ENCODE data around the gene ZNF490. TPM values are rescaled to one million over a fixed set of nuclear protein-coding genes. Genes with fewer than 3 reads are reported as not detected.
A peak's percentile ranks its signal among the peaks of the same experiment; 100 is the strongest.

Gene ZNF490
- total RNA-seq, 1 donor from 2014 or later: 12.2 TPM

DNA sequence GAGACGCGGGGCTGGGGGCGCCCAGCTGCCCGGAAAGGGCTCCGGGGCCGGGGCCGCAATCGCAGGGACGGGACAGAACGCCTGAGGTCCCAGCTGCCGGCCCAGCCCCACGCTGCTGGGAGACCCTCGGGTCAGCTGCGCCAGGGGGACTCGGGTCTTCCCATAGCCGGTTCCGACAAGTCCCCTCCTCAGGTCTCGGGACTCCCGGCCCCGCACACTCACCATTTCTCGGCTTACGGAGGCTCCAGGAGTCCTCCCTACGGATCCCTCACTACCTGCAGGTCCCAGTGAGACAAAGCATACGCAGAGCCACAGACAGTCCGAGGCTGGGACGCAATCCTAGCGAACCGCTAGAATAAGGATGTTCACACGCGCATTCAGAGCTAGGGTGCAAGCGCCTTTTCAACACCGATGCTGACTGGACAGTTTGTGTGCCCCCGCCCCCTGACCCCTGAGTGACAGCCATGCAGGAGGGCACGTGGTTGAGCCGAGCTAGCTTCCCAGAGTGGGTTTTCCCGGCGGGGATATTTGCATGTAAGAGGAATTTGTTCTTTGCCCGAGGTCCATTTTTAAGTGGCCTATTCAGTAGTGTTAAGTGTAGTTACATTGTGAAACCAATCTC lies 13.6 kb downstream of the ZNF490 start:
- Histone ChIP-seq H3K27me3 (no peaks in the 10 kb centered on the region), H3K4me3 (peak overlapping the region; percentile 19), H3K36me3 (no peaks in the 10 kb centered on the region), H3K4me1 (no peaks in the 10 kb centered on the region), H3K9me3 (no peaks in the 10 kb centered on the region), H3K27ac (no peak overlapping the region)
- peak; percentile 96 for ATAC-seq
- TF ChIP-seq, protein P1, sequence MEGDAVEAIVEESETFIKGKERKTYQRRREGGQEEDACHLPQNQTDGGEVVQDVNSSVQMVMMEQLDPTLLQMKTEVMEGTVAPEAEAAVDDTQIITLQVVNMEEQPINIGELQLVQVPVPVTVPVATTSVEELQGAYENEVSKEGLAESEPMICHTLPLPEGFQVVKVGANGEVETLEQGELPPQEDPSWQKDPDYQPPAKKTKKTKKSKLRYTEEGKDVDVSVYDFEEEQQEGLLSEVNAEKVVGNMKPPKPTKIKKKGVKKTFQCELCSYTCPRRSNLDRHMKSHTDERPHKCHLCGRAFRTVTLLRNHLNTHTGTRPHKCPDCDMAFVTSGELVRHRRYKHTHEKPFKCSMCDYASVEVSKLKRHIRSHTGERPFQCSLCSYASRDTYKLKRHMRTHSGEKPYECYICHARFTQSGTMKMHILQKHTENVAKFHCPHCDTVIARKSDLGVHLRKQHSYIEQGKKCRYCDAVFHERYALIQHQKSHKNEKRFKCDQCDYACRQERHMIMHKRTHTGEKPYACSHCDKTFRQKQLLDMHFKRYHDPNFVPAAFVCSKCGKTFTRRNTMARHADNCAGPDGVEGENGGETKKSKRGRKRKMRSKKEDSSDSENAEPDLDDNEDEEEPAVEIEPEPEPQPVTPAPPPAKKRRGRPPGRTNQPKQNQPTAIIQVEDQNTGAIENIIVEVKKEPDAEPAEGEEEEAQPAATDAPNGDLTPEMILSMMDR (IDR thresholded peaks at IDR 0.05): no peak
- intact Hi-C loops (cut with DNase I): no loop called here
- DNase-seq: peak; percentile 86

DNA sequence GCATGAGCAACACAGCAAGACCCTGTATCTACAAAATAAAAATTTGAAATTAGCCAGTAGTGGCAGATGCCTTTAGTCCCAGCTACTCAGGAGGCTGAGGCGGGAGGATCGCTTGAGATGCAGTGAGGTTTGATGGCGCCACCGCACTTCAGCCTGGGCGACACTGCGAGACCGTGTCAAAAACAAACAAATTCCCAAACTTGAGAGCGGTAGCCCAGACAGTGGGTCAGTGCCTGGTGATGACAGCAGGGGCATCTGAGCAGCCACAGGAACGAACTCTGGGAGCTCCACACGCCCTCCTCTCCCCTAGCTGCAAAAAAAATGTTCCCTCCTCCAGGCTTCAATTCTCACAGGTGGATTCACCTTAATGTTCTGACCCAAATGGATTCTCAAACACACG lies 14.1 kb downstream of the ZNF490 start:
- H3K4me1 ChIP-seq: no peaks in the 10 kb centered on the region
- ATAC-seq (no peak), DNase-seq (no peak)
- intact Hi-C loops (cut with DNase I): no loop called here
- no peaks in the 10 kb centered on the region for H3K36me3 ChIP-seq
- H3K9me3 ChIP-seq: no peaks in the 10 kb centered on the region
- TF ChIP-seq, protein P1 (IDR thresholded peaks at IDR 0.05): no peak
- no peak overlapping the region for H3K4me3 ChIP-seq
- no peaks in the 10 kb centered on the region for H3K27me3 ChIP-seq
- H3K27ac ChIP-seq: no peak overlapping the region

DNA sequence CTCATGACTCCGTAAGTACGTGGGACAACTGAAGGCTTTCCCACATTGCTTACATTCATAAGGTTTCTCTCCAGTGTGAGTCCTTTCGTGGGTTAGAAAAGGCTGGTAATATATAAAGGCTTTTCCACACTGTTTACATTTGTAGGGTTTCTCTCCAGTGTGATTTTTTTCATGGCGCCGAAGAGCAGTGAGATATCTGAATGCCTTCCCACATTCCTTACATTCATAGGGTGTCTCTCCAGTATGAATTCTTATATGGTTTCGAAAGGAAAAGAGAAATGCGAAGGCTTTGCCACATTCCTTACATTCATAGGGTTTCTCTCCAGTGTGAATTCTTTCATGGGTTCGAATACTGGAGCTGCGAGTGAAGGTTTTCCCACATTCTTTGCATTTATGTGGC lies 29.5 kb downstream of the ZNF490 start:
- Histone ChIP-seq H3K27me3 (no peaks in the 10 kb centered on the region), H3K4me3 (no peak overlapping the region), H3K4me1 (no peaks in the 10 kb centered on the region), H3K9me3 (peaks cover 4% of the 10 kb centered on the region), H3K27ac (no peak overlapping the region), H3K36me3 (peaks cover 30% of the 10 kb centered on the region)
- intact Hi-C loops (cut with DNase I): no loop called here
- DNase-seq (no peak), ATAC-seq (no peak)
- TF ChIP-seq, protein P1 (IDR thresholded peaks at IDR 0.05): no peak

DNA sequence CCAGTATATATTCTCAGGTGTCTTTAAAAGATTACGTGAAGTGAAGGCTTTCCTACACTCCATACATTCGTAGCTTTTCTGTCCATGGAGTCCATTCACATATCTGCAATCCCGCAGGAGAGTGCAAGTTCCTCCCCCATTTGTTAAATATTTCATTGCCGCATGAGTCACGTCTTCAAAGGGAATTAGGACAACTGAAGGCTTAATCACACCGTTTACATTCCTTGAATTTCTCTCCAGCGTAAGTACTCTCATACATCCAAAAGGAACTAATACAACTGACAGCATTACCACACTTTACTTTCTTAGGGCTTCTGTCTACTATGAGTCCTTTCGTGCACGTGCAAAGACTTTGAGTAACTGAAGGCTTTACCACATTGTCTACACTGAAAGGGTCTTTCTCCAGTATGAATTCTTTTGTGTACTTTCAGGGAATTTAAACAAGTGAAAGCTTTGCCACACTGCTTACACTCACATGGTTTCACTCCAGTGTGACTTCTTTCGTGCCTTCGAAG lies 30.4 kb downstream of the ZNF490 start:
- peak; percentile 82 for ATAC-seq
- Histone ChIP-seq H3K9me3 (peaks cover 4% of the 10 kb centered on the region), H3K4me1 (no peaks in the 10 kb centered on the region), H3K4me3 (no peak overlapping the region), H3K27ac (no peak overlapping the region), H3K27me3 (no peaks in the 10 kb centered on the region), H3K36me3 (peaks cover 30% of the 10 kb centered on the region)
- intact Hi-C loops (cut with DNase I): no loop called here
- TF ChIP-seq, protein P1 (IDR thresholded peaks at IDR 0.05): no peak
- no peak for DNase-seq

DNA sequence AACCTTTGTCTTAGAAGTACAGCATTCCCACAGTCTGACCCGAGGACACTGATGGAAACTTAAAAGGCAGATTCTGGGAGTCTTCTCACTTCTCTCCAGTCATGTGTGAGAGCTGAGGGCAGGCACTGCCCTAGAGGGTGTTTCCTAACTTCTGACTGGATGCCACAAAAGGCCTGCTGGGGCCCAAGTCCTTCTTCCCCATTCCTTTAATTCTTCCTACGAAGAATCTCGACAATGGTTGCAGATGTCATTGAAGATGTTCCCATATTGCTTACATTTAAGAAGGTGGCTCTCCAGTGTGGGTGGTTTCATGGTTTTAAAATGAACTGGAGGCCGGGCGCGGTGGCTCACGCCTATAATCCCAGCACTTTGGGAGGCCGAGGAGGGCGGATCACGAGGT lies 32.0 kb downstream of the ZNF490 start:
- peaks cover 30% of the 10 kb centered on the region for H3K36me3 ChIP-seq
- no peaks in the 10 kb centered on the region for H3K27me3 ChIP-seq
- ATAC-seq (no peak), DNase-seq (no peak)
- H3K9me3 ChIP-seq: peaks cover 4% of the 10 kb centered on the region
- TF ChIP-seq, protein P1 (IDR thresholded peaks at IDR 0.05): no peak
- no peaks in the 10 kb centered on the region for H3K4me1 ChIP-seq
- H3K4me3 ChIP-seq: no peak overlapping the region
- intact Hi-C loops (cut with DNase I): no loop called here
- no peak overlapping the region for H3K27ac ChIP-seq
